Adrenal gland (tissue), 5 donors: ENCODE measurements around the gene GMEB1.

Experiments used
- CTCF ChIP-seq, 6 experiments: fragments of 450-650 bp in 4 of 6; fragments of 200-600 bp in 2 of 6; sonication (generic) in 1 of 6; IDR thresholded peaks; 1 replicate in 5 of 6; 2 replicates in 1 of 6; pipeline versions ENCODE4 v1.5.1 to v1.8.0; 2016 to 2021; ENCODE audit warnings: antibody characterized with exemption in 6 of 6, mild to moderate bottlenecking in 2 of 6, moderate library complexity in 1 of 6
- POLR2A ChIP-seq, 2 donors: fragments of 450-650 bp; IDR thresholded peaks; one replicate each; pipeline ENCODE4 v1.6.1; 2017; ENCODE audit warnings: antibody characterized with exemption in 2 of 2, mild to moderate bottlenecking in 2 of 2, moderate library complexity in 1 of 2
- donor health status: DM: no; HTN: no; CAD: no.

- TF ChIP-seq CTCF (IDR thresholded peaks at IDR 0.05) (no peak), POLR2A (IDR thresholded peaks at IDR 0.05) (peak; percentile 22 to 69)
Measured at GRCh38 chr1:28668956-28669723, 556 bp downstream of the GMEB1 start.
